GM23338 (cell line): ENCODE measurements around the gene SLC29A1. TPM values are rescaled to one million over a fixed set of nuclear protein-coding genes. Genes with fewer than 3 reads are reported as not detected.

Experiments used
- ATAC-seq: fragments of 200-7000 bp; cut with Tn5 transposase; 3 replicates; pipeline ENCODE4 v1.9.1; 2020
- DNase-seq: peaks from one replicate; pipeline ENCODE4 v3.0.0-alpha.2; 2015; ENCODE audit warnings: low spot score
- H2AFZ ChIP-seq: fragments of 200-600 bp; sonication (generic); 2 replicates; pipeline ENCODE4 v1.8.0; 2016; ENCODE audit warnings: antibody characterized with exemption, mild to moderate bottlenecking, moderate library complexity
- H3F3A ChIP-seq: fragments of 200-600 bp; sonication (generic); replicated peaks from 2 replicates; pipeline ENCODE4 v1.8.0; 2017; ENCODE audit warnings: antibody characterized with exemption, mixed run types, low read depth
- H3K27ac ChIP-seq: fragments of 200-600 bp; sonication (generic); 2 replicates; pipeline ENCODE4 v1.6.1; 2016; ENCODE audit warnings: low read depth
- H3K27me3 ChIP-seq: fragments of 200-600 bp; sonication (generic); 2 replicates; pipeline ENCODE4 v1.8.0; 2016; ENCODE audit warnings: mild to moderate bottlenecking, mixed run types, moderate library complexity; ENCODE audit not compliant: insufficient read depth
- H3K36me3 ChIP-seq: fragments of 200-600 bp; sonication (generic); 2 replicates; pipeline ENCODE4 v1.8.0; 2016; ENCODE audit warnings: mild to moderate bottlenecking; ENCODE audit not compliant: insufficient read depth
- H3K4me1 ChIP-seq: fragments of 200-600 bp; sonication (generic); 2 replicates; pipeline ENCODE4 v1.8.0; 2016; ENCODE audit warnings: mild to moderate bottlenecking, moderate library complexity; ENCODE audit not compliant: insufficient read depth
- H3K4me2 ChIP-seq: fragments of 200-600 bp; sonication (generic); 2 replicates; pipeline ENCODE4 v1.7.1; 2017; ENCODE audit warnings: mixed run types
- H3K4me3 ChIP-seq: fragments of 200-600 bp; sonication (generic); 2 replicates; pipeline ENCODE4 v1.6.1; 2016; ENCODE audit warnings: mixed run types
- H3K79me2 ChIP-seq: fragments of 200-600 bp; sonication (generic); replicated peaks from 2 replicates; pipeline ENCODE4 v1.8.0; 2017; ENCODE audit warnings: mild to moderate bottlenecking; ENCODE audit not compliant: insufficient read depth
- H3K9me2 ChIP-seq: fragments of 200-600 bp; sonication (generic); 2 replicates; pipeline ENCODE4 v1.8.0; 2017; ENCODE audit not compliant: insufficient read depth
- H4K20me1 ChIP-seq: fragments of 200-600 bp; sonication (generic); replicated peaks from 2 replicates; pipeline ENCODE4 v1.8.0; 2017; ENCODE audit warnings: mild to moderate bottlenecking; ENCODE audit not compliant: insufficient read depth
- H3K27ac Mint-ChIP-seq: 2 replicates; pipeline ENCODE4 v1.8.0; 2020; ENCODE audit warnings: inconsistent platforms, mild to moderate bottlenecking, moderate library complexity, mixed read lengths
- H3K27me3 Mint-ChIP-seq: 3 replicates; pipeline ENCODE4 v1.8.0; 2022; ENCODE audit warnings: low read depth, mild to moderate bottlenecking, moderate library complexity, mixed read lengths, inconsistent platforms; ENCODE audit not compliant: insufficient read depth, poor library complexity
- H3K36me3 Mint-ChIP-seq: 3 replicates; pipeline ENCODE4 v1.8.0; 2021; ENCODE audit warnings: low read depth, mild to moderate bottlenecking, inconsistent platforms, moderate library complexity, mixed read lengths
- H3K4me1 Mint-ChIP-seq: 3 replicates; pipeline ENCODE4 v1.8.0; 2020; ENCODE audit warnings: mild to moderate bottlenecking, inconsistent platforms, mixed read lengths
- H3K4me3 Mint-ChIP-seq: 3 replicates; pipeline ENCODE4 v1.8.0; 2021; ENCODE audit warnings: moderate library complexity, mild to moderate bottlenecking, inconsistent platforms, mixed read lengths
- H3K9me3 Mint-ChIP-seq: 3 replicates; pipeline ENCODE4 v1.8.0; 2020; ENCODE audit warnings: moderate library complexity, mild to moderate bottlenecking, inconsistent platforms, mixed read lengths
- CREB1 ChIP-seq: fragments of 250-450 bp; sonication (Bioruptor Pico); IDR thresholded peaks from 2 replicates; pipeline ENCODE4 v1.5.0; 2020; ENCODE audit warnings: low read depth, mild to moderate bottlenecking, moderate library complexity
- EZH2phosphoT487 ChIP-seq: fragments of 200-600 bp; sonication (generic); IDR thresholded peaks from one replicate; pipeline ENCODE4 v1.8.1; 2018; ENCODE audit warnings: antibody characterized with exemption; ENCODE audit not compliant: unreplicated experiment
- JUNB ChIP-seq: IDR thresholded peaks from one replicate; pipeline ENCODE4 v1.6.1; 2016; ENCODE audit warnings: antibody characterized with exemption; ENCODE audit not compliant: unreplicated experiment
- STAT1 ChIP-seq: IDR thresholded peaks from one replicate; pipeline ENCODE4 v1.6.1; 2016; ENCODE audit warnings: antibody characterized with exemption; ENCODE audit not compliant: unreplicated experiment
- ZNF114 ChIP-seq: fragments of 250-450 bp; sonication (Bioruptor Pico); IDR thresholded peaks from 2 replicates; pipeline ENCODE4 v1.5.0; 2020; ENCODE audit warnings: mild to moderate bottlenecking, moderate library complexity
- polyA plus RNA-seq: library from polyadenylated mRNA; unstranded; fragments of >200 nt; fragmentation: Nextera tagmentation; extraction: Ambion mirVana; gene quantifications from 2 replicates; pipeline ENCODE4 v1.2.1, GENCODE V29; 2016
- total RNA-seq: library from RNA; depleted of rRNA; stranded (reverse); fragments of >200 nt; shearing (Covaris generic); gene quantifications from 2 replicates; pipeline ENCODE4 v1.2.3, GENCODE V29; 2014
- TF ChIP-seq, protein P1 (sequence below): fragments of 250-450 bp; sonication (Bioruptor Pico); IDR thresholded peaks from 2 replicates; pipeline ENCODE4 v1.5.0; 2020; ENCODE audit warnings: mild to moderate bottlenecking, moderate library complexity

The SLC29A1 gene
- total and polyA plus RNA-seq, 2 experiments from 2014 or later: 73.1 to 169 TPM

DNA sequence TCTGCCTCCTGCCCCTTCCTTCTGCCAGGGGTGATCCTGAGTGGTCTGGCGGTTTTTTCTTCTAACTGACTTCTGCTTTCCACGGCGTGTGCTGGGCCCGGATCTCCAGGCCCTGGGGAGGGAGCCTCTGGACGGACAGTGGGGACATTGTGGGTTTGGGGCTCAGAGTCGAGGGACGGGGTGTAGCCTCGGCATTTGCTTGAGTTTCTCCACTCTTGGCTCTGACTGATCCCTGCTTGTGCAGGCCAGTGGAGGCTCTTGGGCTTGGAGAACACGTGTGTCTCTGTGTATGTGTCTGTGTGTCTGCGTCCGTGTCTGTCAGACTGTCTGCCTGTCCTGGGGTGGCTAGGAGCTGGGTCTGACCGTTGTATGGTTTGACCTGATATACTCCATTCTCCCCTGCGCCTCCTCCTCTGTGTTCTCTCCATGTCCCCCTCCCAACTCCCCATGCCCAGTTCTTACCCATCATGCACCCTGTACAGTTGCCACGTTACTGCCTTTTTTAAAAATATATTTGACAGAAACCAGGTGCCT is 10.2 kb downstream of the SLC29A1 start:
- no peak overlapping the region for H3K27ac Mint-ChIP-seq
- H3K27ac ChIP-seq: peak overlapping the region; percentile 95
- ATAC-seq: no peak

More for the DNA sequence above, 10.2 kb downstream of the SLC29A1 start:
- Histone ChIP-seq H3F3A (peaks cover 27% of the 10 kb centered on the region), H3K4me1 (peaks cover 18% of the 10 kb centered on the region; the same call in 1 of the 2 replicates), H3K36me3 (peaks cover 4% of the 10 kb centered on the region; the same call in 1 of the 2 replicates), H2AFZ (no peak overlapping the region), H3K27me3 (0 out of 2 replicates have a peak, but pooled peaks cover 4% of the 10 kb centered on the region), H3K4me2 (no peak overlapping the region), H3K4me3 (no peak overlapping the region), H4K20me1 (peaks cover 11% of the 10 kb centered on the region), H3K79me2 (no peaks in the 10 kb centered on the region), H3K9me2 (no peaks in the 10 kb centered on the region)
- Mint-ChIP-seq H3K4me1 (peaks cover 47% of the 10 kb centered on the region), H3K36me3 (peaks cover 74% of the 10 kb centered on the region), H3K27me3 (peaks cover 27% of the 10 kb centered on the region), H3K4me3 (no peak overlapping the region), H3K9me3 (no peaks in the 10 kb centered on the region; the same call in 2 of the 3 replicates)
- no peak for TF ChIP-seq JUNB
- TF ChIP-seq ZNF114 (CRISPR knock-in tag): no peak
- no peak for TF ChIP-seq EZH2phosphoT487
- TF ChIP-seq CREB1 (CRISPR knock-in tag): no peak
- TF ChIP-seq, protein P1, sequence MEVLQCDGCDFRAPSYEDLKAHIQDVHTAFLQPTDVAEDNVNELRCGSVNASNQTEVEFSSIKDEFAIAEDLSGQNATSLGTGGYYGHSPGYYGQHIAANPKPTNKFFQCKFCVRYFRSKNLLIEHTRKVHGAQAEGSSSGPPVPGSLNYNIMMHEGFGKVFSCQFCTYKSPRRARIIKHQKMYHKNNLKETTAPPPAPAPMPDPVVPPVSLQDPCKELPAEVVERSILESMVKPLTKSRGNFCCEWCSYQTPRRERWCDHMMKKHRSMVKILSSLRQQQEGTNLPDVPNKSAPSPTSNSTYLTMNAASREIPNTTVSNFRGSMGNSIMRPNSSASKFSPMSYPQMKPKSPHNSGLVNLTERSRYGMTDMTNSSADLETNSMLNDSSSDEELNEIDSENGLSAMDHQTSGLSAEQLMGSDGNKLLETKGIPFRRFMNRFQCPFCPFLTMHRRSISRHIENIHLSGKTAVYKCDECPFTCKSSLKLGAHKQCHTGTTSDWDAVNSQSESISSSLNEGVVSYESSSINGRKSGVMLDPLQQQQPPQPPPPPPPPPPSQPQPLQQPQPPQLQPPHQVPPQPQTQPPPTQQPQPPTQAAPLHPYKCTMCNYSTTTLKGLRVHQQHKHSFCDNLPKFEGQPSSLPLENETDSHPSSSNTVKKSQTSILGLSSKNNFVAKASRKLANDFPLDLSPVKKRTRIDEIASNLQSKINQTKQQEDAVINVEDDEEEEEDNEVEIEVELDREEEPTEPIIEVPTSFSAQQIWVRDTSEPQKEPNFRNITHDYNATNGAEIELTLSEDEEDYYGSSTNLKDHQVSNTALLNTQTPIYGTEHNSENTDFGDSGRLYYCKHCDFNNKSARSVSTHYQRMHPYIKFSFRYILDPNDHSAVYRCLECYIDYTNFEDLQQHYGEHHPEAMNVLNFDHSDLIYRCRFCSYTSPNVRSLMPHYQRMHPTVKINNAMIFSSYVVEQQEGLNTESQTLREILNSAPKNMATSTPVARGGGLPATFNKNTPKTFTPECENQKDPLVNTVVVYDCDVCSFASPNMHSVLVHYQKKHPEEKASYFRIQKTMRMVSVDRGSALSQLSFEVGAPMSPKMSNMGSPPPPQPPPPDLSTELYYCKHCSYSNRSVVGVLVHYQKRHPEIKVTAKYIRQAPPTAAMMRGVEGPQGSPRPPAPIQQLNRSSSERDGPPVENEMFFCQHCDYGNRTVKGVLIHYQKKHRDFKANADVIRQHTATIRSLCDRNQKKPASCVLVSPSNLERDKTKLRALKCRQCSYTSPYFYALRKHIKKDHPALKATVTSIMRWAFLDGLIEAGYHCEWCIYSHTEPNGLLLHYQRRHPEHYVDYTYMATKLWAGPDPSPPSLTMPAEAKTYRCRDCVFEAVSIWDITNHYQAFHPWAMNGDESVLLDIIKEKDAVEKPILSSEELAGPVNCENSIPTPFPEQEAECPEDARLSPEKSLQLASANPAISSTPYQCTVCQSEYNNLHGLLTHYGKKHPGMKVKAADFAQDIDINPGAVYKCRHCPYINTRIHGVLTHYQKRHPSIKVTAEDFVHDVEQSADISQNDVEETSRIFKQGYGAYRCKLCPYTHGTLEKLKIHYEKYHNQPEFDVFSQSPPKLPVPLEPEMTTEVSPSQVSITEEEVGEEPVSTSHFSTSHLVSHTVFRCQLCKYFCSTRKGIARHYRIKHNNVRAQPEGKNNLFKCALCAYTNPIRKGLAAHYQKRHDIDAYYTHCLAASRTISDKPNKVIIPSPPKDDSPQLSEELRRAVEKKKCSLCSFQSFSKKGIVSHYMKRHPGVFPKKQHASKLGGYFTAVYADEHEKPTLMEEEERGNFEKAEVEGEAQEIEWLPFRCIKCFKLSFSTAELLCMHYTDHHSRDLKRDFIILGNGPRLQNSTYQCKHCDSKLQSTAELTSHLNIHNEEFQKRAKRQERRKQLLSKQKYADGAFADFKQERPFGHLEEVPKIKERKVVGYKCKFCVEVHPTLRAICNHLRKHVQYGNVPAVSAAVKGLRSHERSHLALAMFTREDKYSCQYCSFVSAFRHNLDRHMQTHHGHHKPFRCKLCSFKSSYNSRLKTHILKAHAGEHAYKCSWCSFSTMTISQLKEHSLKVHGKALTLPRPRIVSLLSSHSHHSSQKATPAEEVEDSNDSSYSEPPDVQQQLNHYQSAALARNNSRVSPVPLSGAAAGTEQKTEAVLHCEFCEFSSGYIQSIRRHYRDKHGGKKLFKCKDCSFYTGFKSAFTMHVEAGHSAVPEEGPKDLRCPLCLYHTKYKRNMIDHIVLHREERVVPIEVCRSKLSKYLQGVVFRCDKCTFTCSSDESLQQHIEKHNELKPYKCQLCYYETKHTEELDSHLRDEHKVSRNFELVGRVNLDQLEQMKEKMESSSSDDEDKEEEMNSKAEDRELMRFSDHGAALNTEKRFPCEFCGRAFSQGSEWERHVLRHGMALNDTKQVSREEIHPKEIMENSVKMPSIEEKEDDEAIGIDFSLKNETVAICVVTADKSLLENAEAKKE (CRISPR knock-in tag): no peak
- TF ChIP-seq STAT1: no peak
- no peak for DNase-seq
